LNCAP (cell line): ENCODE results near the gene KIFC3.

Experiments
- TF ChIP-seq, protein P1 (sequence below): fragments of 450-650 bp; IDR thresholded peaks from 2 replicates; pipeline ENCODE4 v1.5.1; 2017; ENCODE audit warnings: mild to moderate bottlenecking

Gene KIFC3

DNA sequence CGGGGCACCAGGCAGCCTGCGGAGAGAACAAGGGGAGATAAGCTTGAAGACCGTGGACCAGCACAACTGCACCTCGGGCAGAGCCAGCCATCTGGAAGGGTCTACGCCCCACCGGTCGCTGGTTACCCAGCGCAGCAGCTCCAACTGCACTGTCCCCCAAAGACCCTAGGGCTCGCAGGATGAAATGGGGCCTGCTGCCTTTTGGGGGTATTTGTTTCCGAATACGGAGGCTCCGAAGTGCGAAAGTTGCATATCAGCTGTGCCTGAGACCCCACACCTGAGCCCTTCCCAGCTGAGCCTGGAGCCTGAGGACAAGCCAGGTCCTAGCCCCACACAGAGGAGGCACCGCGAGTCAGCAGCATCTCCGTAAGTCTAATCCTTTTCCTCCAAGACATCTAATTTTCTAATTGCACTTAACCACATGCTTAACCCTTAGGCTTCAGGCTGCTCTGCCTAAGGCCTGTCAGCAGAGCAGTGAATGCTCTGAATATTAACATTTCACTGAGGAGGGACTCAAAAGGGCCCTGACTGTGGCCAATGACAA, 4.0 kb downstream of the KIFC3 start:
- TF ChIP-seq, protein P1, sequence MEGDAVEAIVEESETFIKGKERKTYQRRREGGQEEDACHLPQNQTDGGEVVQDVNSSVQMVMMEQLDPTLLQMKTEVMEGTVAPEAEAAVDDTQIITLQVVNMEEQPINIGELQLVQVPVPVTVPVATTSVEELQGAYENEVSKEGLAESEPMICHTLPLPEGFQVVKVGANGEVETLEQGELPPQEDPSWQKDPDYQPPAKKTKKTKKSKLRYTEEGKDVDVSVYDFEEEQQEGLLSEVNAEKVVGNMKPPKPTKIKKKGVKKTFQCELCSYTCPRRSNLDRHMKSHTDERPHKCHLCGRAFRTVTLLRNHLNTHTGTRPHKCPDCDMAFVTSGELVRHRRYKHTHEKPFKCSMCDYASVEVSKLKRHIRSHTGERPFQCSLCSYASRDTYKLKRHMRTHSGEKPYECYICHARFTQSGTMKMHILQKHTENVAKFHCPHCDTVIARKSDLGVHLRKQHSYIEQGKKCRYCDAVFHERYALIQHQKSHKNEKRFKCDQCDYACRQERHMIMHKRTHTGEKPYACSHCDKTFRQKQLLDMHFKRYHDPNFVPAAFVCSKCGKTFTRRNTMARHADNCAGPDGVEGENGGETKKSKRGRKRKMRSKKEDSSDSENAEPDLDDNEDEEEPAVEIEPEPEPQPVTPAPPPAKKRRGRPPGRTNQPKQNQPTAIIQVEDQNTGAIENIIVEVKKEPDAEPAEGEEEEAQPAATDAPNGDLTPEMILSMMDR, result no peak

DNA sequence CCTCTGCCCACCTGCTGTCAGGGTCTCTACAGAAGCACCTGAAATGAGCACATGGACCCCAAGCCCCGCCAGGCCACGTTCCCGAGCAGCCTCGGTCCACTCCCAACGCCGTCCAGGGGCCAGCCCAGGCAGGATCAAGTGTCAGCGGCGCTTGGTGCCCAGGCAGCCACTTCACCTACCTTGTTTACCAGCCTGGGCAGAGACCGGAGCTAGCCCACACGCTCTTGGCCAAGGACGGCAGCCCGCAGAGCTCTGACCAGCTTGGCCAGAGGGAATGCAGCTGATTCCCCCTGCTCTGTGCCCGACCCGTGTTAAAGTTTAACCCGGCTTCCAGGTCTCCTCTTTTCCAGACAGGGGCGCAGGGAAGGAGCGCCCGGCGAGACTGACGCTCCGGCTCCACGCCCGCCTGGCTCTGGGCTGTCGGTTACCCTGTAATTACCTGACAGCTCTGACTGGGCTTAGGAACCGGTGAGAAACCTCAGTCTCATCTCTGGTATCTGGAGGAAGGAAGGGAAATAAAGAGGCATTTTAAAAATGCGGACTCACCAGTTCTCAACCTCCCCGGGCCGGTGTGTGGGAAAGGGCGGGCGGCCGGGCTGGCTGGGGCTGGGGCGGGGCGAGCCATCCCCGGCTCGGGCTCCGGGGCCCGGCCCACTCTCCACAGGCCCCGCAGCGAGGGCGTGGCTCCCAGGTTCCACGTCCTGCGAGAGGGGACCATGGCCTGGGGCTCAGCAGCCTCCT, 4.6 kb downstream of the KIFC3 start:
- TF ChIP-seq, protein P1, result no peak

DNA sequence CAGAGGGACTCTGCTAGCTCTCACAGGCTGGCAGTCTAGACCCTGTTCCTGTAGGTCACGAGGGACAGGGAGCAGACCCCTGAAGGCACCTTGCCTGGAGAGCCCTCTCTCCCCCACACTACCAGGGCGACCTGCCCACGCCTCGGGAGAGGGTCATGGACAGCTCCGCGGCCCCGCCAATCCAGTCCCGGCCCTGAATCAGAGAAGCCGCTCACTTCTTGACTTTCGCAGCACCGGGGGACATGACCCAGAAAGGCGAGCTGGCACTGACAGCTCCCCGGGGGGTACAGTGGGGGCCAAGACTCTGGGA, 5.1 kb downstream of the KIFC3 start:
- TF ChIP-seq, protein P1, result no peak

DNA sequence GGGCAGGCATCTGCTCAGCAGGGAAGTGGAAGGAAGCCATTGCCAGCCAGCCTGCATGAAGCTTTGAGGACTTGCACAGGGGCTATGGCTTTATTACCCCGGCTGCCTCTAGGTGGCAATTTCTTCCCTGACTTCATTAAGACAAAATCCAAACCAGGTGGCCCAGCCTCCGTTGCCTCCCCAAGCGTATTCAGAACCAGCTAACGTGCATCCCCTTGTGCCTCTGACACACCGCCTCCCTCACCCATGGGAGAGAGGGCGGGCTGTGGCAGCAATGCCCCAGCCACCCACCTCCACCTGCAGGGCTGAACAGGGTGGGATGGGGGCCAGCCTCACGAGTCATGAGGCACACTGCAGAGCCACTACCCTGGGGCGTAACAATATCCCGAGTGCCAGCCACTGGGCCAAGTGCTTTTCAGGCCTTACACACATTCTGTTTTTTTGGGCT, 6.8 kb downstream of the KIFC3 start:
- TF ChIP-seq, protein P1, result peak; percentile 64

DNA sequence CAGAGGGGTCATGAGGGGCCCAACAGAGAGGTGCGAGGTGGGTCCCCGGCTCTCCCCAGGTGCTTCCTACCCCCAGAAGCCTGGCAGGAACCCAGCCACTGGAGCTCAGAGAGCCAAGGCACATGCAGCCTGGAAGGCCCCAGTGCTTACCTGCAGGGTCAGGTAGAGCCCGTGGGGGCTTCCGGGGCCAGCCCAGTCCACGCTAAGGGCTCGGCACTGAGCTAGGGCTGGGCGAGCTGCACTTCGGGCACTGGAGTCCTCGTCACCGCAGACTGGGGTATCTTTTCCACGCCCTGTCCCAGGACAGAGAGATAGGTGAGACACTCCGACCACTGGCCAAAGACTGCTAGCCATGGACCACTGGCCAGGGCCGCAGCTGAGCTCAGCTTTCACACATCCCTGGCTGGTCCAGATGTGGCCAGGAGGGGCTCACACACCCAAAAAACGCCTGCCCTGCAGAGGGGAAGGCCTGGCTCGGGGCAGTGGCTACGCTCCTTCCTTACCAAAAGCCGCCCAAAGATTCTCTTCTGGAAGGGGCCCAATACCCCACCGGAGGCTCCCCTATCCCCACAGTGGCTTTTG, 7.4 kb downstream of the KIFC3 start:
- TF ChIP-seq, protein P1, result no peak

DNA sequence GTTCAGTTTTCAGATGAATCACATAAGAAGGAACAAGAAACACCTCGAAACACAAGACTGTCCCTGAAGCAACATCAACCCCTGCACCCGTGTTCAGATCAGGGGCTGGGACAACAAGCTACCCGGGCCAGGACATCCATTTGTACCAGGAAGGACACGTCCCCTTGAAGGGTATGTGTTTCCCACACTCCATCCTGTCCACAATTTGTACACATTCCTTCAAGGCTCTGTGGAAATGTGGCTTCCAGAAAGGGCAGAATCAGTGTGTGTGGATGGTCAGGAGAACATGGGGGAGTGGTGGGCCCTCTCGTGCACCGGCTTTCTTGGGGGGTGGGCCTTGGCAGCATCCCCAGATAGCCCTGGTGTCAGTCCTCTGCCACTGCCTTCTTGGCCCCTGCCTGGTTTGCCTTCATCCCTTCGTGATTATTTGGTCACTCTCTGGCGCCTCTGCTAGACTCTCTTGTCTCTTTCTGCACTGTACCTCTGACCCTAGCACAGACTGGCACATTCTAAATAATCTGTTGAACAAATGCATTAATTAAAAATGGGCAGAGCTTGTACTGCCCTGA, 10.3 kb downstream of the KIFC3 start:
- TF ChIP-seq, protein P1, result no peak

DNA sequence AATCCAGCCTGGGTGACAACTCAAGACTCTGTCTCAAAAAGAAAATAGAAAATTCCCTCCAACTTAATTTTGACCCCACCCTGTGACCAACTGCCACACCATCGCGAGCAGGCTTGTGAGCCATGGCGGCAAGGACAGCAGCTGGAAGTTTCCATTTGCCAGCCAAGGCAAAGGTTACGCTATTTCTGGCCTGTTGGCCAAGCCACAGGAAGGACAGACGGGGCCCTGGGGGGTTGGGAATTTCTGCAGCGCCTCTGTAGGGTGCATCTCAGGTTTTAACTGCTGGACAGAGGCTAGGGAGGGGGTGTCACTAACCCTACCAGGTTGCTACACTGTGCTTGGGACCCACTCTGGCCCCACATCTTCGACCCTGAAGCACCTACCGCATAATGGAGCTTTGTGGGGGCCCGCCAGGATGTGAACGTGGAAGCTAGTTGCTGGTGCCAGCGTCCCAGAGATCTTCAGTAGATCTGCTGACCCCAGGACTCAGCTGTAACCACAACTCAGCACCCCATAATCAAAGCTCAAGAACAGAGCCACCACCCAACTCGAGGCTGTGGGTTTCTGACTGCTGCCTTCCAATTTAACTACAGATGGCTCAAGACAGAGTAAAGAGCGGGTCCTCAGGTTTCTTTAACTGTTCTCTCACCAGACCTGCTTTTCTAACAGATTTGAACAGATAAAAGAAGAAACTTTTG, 10.9 kb downstream of the KIFC3 start:
- TF ChIP-seq, protein P1, result no peak
